NK-92 (cell line): ENCODE measurements around the gene VSIG10L2.
"Not testable (repeated sequence)": the region's sequence is repeated elsewhere in the genome, so short reads cannot be mapped to it uniquely, and the experiment has no call there.

Experiments used
- DNase-seq: peaks from one replicate; lab custom pipeline; 2025; ENCODE audit not compliant: unreplicated experiment; lab: John Stamatoyannopoulos, UW

The VSIG10L2 gene

GRCh38 chr11:125959511-125959910 is 13.7 kb downstream of the VSIG10L2 start:
- DNase-seq, result no peak

GRCh38 chr11:125959931-125960330 is 14.1 kb downstream of the VSIG10L2 start:
- DNase-seq, result no peak

- DNase-seq, result no peak
These were observed 14.9 kb downstream of the VSIG10L2 start for GRCh38 chr11:125960771-125961170.

- DNase-seq, result no peak
These were observed 21.7 kb downstream of the VSIG10L2 start for GRCh38 chr11:125967515-125967914.

DNA sequence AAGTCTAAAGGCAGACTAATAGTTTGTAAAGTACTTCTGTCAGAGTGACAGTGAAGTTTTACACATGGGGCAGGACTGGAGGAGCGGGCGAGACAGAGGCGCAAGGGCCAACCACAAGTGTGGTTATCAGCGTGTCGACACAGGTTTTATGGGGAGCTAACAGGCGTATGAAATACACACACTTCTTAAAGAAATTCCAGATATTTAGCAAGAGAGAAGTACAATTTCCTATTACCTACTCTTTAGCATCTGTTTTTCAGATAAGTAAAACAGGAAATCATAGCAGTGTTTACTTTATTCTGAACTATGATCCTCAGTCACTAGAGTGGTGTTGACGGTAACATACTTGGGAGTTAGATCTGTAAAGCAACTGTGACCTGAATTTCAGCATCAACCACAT is 22.5 kb downstream of the VSIG10L2 start:
- DNase-seq, result no peak

GRCh38 chr11:125971618-125972017 is 25.8 kb downstream of the VSIG10L2 start:
- no peak for DNase-seq

DNA sequence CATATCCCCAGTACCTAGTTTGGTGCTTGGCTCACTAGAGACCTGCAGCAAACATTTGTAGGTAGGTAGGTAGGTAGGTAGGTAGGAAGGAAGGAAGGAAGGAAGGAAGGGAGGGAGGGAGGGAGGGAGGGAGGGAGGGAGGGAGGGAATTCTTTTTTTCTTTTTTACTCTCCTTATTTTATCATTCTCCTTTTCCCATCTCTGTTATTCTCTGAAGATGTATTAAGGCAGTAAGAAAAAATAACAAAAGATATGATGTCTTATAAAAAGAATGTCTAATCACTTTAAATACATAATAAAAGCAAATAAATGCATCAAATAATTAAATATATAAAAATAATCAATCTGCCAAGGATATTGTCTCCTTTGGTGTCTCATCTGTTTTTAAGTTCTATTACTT is 28.4 kb downstream of the VSIG10L2 start:
- DNase-seq, result no peak

DNA sequence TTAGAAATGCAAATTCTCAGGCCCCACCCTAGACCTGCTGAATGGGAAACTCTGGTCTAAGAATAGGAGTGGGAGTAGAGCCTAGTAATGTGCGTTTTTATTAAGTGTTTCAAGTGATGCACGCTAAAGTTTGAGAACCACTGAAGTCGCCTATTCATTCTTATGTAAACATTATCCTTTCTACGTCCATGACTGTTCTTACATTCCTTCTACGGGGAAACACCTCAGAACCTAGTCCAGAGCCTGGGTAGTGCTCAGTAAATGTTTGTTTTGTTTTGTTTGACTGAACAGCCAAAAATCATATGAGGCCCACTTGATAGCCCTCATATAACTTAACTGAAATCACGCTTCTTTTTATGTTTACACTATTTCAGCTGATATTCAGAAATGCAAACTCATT is 29.8 kb downstream of the VSIG10L2 start:
- no peak for DNase-seq

- DNase-seq, result no peak
These were observed 30.3 kb downstream of the VSIG10L2 start for GRCh38 chr11:125976156-125976555.

GRCh38 chr11:125977333-125977732 is 31.5 kb downstream of the VSIG10L2 start:
- no peak for DNase-seq

DNA sequence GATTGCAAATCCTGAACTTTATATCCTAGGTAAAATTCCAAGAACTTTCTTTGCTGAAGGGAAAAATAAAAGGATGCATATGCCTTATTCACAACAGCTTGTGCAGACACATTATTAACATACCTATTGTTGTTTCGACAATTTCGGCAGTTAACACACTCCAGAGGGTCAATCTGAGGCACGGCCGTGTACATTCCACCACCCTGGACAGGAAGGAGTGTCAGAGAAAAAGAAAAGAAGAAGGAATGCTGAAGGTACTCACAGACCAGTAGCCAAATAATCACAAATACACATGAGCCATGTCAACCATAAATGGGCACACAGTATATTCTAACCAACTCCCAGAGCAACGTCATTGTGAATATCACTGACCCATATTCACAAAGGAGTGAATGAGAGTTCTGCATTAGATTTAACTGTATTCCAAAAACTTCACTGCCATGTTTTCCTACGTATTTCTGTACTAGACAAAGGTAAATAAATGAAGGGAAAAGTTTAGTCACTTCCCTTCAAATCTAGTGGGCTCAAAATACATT is 32.4 kb downstream of the VSIG10L2 start:
- DNase-seq, result no peak

GRCh38 chr11:125978778-125979407 is 33.0 kb downstream of the VSIG10L2 start:
- DNase-seq, result no peak

- DNase-seq, result no peak
These were observed 33.7 kb downstream of the VSIG10L2 start for GRCh38 chr11:125979511-125979910.

DNA sequence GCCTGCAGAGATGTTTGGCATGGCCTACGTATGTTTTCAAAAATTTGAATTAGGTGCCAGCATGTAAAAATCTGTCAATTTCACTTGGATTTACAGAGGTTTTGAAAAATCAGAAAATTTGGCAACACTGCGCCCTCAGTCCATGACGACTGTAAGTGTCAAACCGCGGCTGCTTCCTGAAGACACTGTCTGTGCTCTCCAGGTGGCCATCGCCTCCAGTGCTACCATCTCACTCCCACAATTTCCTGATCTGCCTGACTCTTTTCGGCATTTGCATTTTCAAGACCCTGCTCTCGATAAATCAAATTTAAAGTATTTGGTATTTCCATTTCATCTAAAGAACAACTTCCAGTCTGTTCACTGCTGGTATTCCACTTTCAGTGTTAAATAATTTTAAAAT is 34.6 kb downstream of the VSIG10L2 start:
- no peak for DNase-seq

DNA sequence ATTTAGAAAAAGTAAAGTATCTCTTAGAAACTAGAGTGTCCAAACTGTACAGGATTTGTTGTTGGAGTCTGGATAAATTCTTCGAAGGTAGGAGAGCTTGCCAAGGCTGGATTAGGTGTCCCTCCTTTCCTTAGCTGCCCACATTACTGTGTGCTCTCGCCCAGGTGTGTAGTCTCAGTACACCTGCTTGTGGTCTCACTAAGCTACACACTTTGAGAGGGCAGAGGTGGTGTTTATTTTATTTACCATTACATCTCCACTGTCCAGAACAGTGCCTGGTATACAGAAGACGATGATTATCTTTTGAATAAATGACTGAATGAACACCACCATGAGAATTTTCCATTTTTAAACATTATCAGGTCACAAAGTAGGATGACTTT is 36.5 kb downstream of the VSIG10L2 start:
- DNase-seq, result no peak

- DNase-seq, result not testable (repeated sequence)
These were observed 40.1 kb downstream of the VSIG10L2 start for GRCh38 chr11:125985956-125986355.

- no peak for DNase-seq
These were observed 41.3 kb downstream of the VSIG10L2 start for GRCh38 chr11:125987066-125987641.

- no peak for DNase-seq
These were observed 44.4 kb downstream of the VSIG10L2 start for GRCh38 chr11:125990244-125990643.

DNA sequence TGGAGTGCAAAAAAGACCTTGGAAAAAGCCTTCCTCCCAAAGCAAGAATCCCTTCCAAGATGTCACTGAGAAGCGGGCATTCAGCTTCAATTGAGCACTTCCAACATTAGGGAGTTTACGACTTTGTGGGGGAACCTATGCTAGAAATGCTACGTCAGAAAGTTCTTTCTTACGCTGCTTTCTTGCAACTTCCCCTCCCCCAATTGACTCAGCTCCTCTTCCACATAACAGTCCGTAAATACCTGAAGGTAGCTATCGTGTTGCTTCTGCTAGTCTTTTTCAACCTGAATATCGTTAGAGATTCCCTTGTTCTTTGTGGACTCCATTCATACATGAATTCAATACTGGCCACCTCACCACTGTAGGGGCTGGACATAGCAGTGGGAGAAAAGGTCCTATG is 47.0 kb downstream of the VSIG10L2 start:
- DNase-seq, result no peak

GRCh38 chr11:125994509-125994908 is 48.7 kb downstream of the VSIG10L2 start:
- DNase-seq, result no peak

GRCh38 chr11:125995313-125995712 is 49.5 kb downstream of the VSIG10L2 start:
- DNase-seq, result no peak

GRCh38 chr11:125998267-125998666 is 52.4 kb downstream of the VSIG10L2 start:
- DNase-seq, result no peak
